H9 (cell line): Measurements from ENCODE around the gene SLC47A2. TPM values are rescaled to one million over a fixed set of nuclear protein-coding genes. Genes with fewer than 3 reads are reported as not detected.

Experiments
- DNase-seq: peaks from one replicate; pipeline ENCODE4 v3.0.0-alpha.2; 2017
- H2AFZ ChIP-seq: one replicate; pipeline ENCODE4 v1.6.1; 2013; ENCODE audit warnings: mild to moderate bottlenecking, low read length, control low read depth, moderate library complexity
- H2AK5ac ChIP-seq: 2 replicates; pipeline ENCODE4 v1.6.1; 2013; ENCODE audit warnings: low read length, control low read depth, mixed read lengths; ENCODE audit not compliant: insufficient read length
- H2BK120ac ChIP-seq: one replicate; pipeline ENCODE4 v1.6.1; 2013; ENCODE audit warnings: low read depth, mild to moderate bottlenecking, low read length, control low read depth, inconsistent platforms; ENCODE audit not compliant: poor library complexity, severe bottlenecking
- H2BK12ac ChIP-seq: 2 replicates; pipeline ENCODE4 v1.6.1; 2013; ENCODE audit warnings: low read length, control low read depth, mixed read lengths, low read depth; ENCODE audit not compliant: insufficient read length
- H2BK15ac ChIP-seq: 2 replicates; pipeline ENCODE4 v1.6.1; 2013; ENCODE audit warnings: low read depth, low read length, control low read depth
- H2BK20ac ChIP-seq: one replicate; pipeline ENCODE4 v1.6.1; 2013; ENCODE audit warnings: low read depth, mild to moderate bottlenecking, low read length, control low read depth, inconsistent platforms; ENCODE audit not compliant: poor library complexity, severe bottlenecking
- H2BK5ac ChIP-seq: 2 replicates; pipeline ENCODE4 v1.6.1; 2013; ENCODE audit warnings: low read length, control low read depth, mixed read lengths; ENCODE audit not compliant: insufficient read length
- H3K14ac ChIP-seq: 2 replicates; pipeline ENCODE4 v1.6.1; 2013; ENCODE audit warnings: low read length, control low read depth; ENCODE audit not compliant: insufficient read depth
- H3K18ac ChIP-seq: 2 replicates; pipeline ENCODE4 v1.6.1; 2013; ENCODE audit warnings: low read depth, mild to moderate bottlenecking, mixed read lengths, low read length, control low read depth; ENCODE audit not compliant: insufficient read length
- H3K23ac ChIP-seq: 2 replicates; pipeline ENCODE4 v1.6.1; 2013; ENCODE audit warnings: low read length, control low read depth, mixed read lengths, low read depth; ENCODE audit not compliant: insufficient read length
- H3K23me2 ChIP-seq: 2 replicates; pipeline ENCODE4 v1.6.1; 2013; ENCODE audit warnings: low read depth, mild to moderate bottlenecking, mixed read lengths, low read length, control low read depth; ENCODE audit not compliant: insufficient read length, poor library complexity, severe bottlenecking
- H3K27ac ChIP-seq: 2 replicates; pipeline ENCODE4 v1.5.1; 2013; ENCODE audit warnings: low read length, control low read depth, mixed read lengths, low read depth; ENCODE audit not compliant: insufficient read length
- H3K27me3 ChIP-seq: 2 replicates; pipeline ENCODE4 v1.6.1; 2013; ENCODE audit warnings: low read length, control low read depth, inconsistent platforms; ENCODE audit not compliant: insufficient read depth
- H3K4ac ChIP-seq: 2 replicates; pipeline ENCODE4 v1.6.1; 2013; ENCODE audit warnings: low read depth, mild to moderate bottlenecking, control low read depth, inconsistent platforms, low read length, moderate library complexity
- H3K4me1 ChIP-seq: 2 replicates; pipeline ENCODE4 v1.6.1; 2013; ENCODE audit warnings: low read length, control low read depth, inconsistent platforms; ENCODE audit not compliant: insufficient read depth
- H3K4me2 ChIP-seq: 2 replicates; pipeline ENCODE4 v1.6.1; 2013; ENCODE audit warnings: low read length, control low read depth, mixed read lengths; ENCODE audit not compliant: insufficient read length, insufficient read depth
- H3K56ac ChIP-seq: 2 replicates; pipeline ENCODE4 v1.6.1; 2013; ENCODE audit warnings: low read depth, mild to moderate bottlenecking, mixed read lengths, low read length, control low read depth; ENCODE audit not compliant: insufficient read length
- H3K79me1 ChIP-seq: 2 replicates; pipeline ENCODE4 v1.6.1; 2013; ENCODE audit warnings: low read depth, mild to moderate bottlenecking, moderate library complexity, low read length, control low read depth, inconsistent platforms; ENCODE audit not compliant: insufficient read depth, poor library complexity, severe bottlenecking
- H3K79me2 ChIP-seq: 2 replicates; pipeline ENCODE4 v1.6.1; 2013; ENCODE audit warnings: low read length, control low read depth, inconsistent platforms; ENCODE audit not compliant: insufficient read depth
- H3K9ac ChIP-seq: 2 replicates; pipeline ENCODE4 v1.6.1; 2013; ENCODE audit warnings: low read length, control low read depth, mixed read lengths; ENCODE audit not compliant: insufficient read length; ENCODE audit errors: extremely low read depth
- H3K9me3 ChIP-seq: one replicate; pipeline ENCODE4 v1.6.1; 2013; ENCODE audit warnings: low read depth, low read length, inconsistent platforms; ENCODE audit not compliant: control insufficient read depth
- H3T11ph ChIP-seq: one replicate; pipeline ENCODE4 v1.6.1; 2013; ENCODE audit warnings: mild to moderate bottlenecking, low read length, control low read depth, inconsistent platforms
- H4K20me1 ChIP-seq: one replicate; pipeline ENCODE4 v1.6.1; 2013; ENCODE audit not compliant: control insufficient read depth, insufficient read length, insufficient read depth
- H4K5ac ChIP-seq: 2 replicates; pipeline ENCODE4 v1.6.1; 2013; ENCODE audit warnings: low read depth, mild to moderate bottlenecking, mixed read lengths, low read length, control low read depth; ENCODE audit not compliant: insufficient read length
- H4K8ac ChIP-seq: replicated peaks from 2 replicates; pipeline ENCODE4 v1.6.1; 2013; ENCODE audit warnings: low read length, control low read depth, mixed read lengths, low read depth; ENCODE audit not compliant: insufficient read length
- H4K91ac ChIP-seq: 2 replicates; pipeline ENCODE4 v1.6.1; 2013; ENCODE audit warnings: low read depth, mild to moderate bottlenecking, moderate library complexity, mixed read lengths, low read length, control low read depth; ENCODE audit not compliant: insufficient read length
- H3K27ac Mint-ChIP-seq, 3 experiments: 2 replicates in 2 of 3; 3 replicates in 1 of 3; pipeline ENCODE4 v1.8.0; 2020 to 2021; ENCODE audit warnings: mixed read lengths in 3 of 3, mild to moderate bottlenecking in 1 of 3, moderate library complexity in 1 of 3
- H3K27me3 Mint-ChIP-seq: 2 replicates; pipeline ENCODE4 v1.8.0; 2021; ENCODE audit warnings: low read depth, mild to moderate bottlenecking, moderate library complexity, mixed read lengths
- H3K36me3 Mint-ChIP-seq, 3 experiments: 2 replicates in 2 of 3; 3 replicates in 1 of 3; pipeline ENCODE4 v1.8.0; 2020 to 2021; ENCODE audit warnings: low read depth in 3 of 3, mixed read lengths in 3 of 3; ENCODE audit not compliant: insufficient read depth in 1 of 3
- H3K4me1 Mint-ChIP-seq, 2 experiments: 2 replicates each; pipeline ENCODE4 v1.8.0; 2020; ENCODE audit warnings: mixed read lengths in 2 of 2
- H3K4me3 Mint-ChIP-seq, 2 experiments: 2 replicates in 1 of 2; 3 replicates in 1 of 2; pipeline ENCODE4 v1.8.0; 2020 to 2021; ENCODE audit warnings: mild to moderate bottlenecking in 2 of 2, mixed read lengths in 2 of 2, moderate library complexity in 1 of 2
- H3K9me3 Mint-ChIP-seq, 2 experiments: 2 replicates in 1 of 2; 3 replicates in 1 of 2; pipeline ENCODE4 v1.8.0; 2020; ENCODE audit warnings: mild to moderate bottlenecking in 2 of 2, mixed read lengths in 2 of 2, moderate library complexity in 1 of 2
- CTCF ChIP-seq: fragments of 200-600 bp; sonication (generic); conservative IDR thresholded peaks from 3 replicates; pipeline ENCODE4 v1.8.0; 2021; ENCODE audit warnings: antibody characterized with exemption, mild to moderate bottlenecking
- WGBS: extraction: QIAGEN DNeasy Blood & Tissue Kit; methylation state at CpG from one replicate; pipeline ENCODE4 v1.1.7; 2013; ENCODE audit warnings: missing lambda C conversion rate, low lambda C conversion rate, mixed read lengths; ENCODE audit not compliant: insufficient read length; ENCODE audit errors: extremely low coverage; 5-methylcytosine and 5-hydroxymethylcytosine counted together
- total RNA-seq: library from RNA; stranded (reverse); gene quantifications from 2 replicates; pipeline ENCODE4 v1.2.1, GENCODE V29; 2021

Gene SLC47A2
- total RNA-seq, 1 experiment from 2014 or later = not detected

GRCh38 chr17:19750020-19750572 is 33.7 kb upstream of the SLC47A2 start:
- Histone ChIP-seq H3K4me1 (no peaks in the 10 kb centered on the region), H3K18ac (no peak overlapping the region), H3K9ac (no peak overlapping the region), H4K91ac (no peak overlapping the region), H3K79me2 (no peaks in the 10 kb centered on the region), H4K5ac (no peak overlapping the region), H3K79me1 (no peaks in the 10 kb centered on the region), H3K4me2 (no peak overlapping the region), H2BK12ac (no peak overlapping the region), H3K23me2 (peaks cover 2% of the 10 kb centered on the region), H2BK20ac (no peak overlapping the region), H4K8ac (no peak overlapping the region), H2BK15ac (no peak overlapping the region), H3K23ac (no peak overlapping the region), H2AFZ (no peak overlapping the region), H4K20me1 (no peaks in the 10 kb centered on the region), H2BK5ac (no peak overlapping the region), H3K27me3 (no peaks in the 10 kb centered on the region; the same call in 1 of the 2 replicates), H3K27ac (no peak overlapping the region), H3K4ac (no peak overlapping the region), H3K9me3 (no peaks in the 10 kb centered on the region), H3K56ac (no peak overlapping the region), H2AK5ac (no peak overlapping the region), H3T11ph (no peak overlapping the region), H3K14ac (no peak overlapping the region), H2BK120ac (no peak overlapping the region)
- H3K27ac Mint-ChIP-seq = no peak overlapping the region
- H3K36me3 Mint-ChIP-seq = no peaks in the 10 kb centered on the region; a peak in 1 of 7 replicates
- H3K4me3 Mint-ChIP-seq = no peak overlapping the region; a peak in 1 of 5 replicates
- no peak for DNase-seq
- no CpG with 5 or more reads among the region's 9 CpGs for WGBS
- H3K4me1 Mint-ChIP-seq = peaks cover 22 to 28% of the 10 kb centered on the region in 2 experiments
- H3K27me3 Mint-ChIP-seq = peaks cover 17% of the 10 kb centered on the region
- peaks cover 0 to 3% of the 10 kb centered on the region in 2 experiments; a peak in 1 of 5 replicates for H3K9me3 Mint-ChIP-seq
- no peak for TF ChIP-seq CTCF
